Stomach (tissue), 9 donors: Measurements from ENCODE around the gene SEH1L. TPM values are rescaled to one million over a fixed set of nuclear protein-coding genes. Genes with fewer than 3 reads are reported as not detected.

Experiments used
- DNase-seq, 2 donors: peaks; one replicate each; pipeline versions ENCODE4 v3.0.0 to v3.0.0-alpha.2; 2013 to 2019
- H3K27ac ChIP-seq, 5 donors: fragments of 200-600 bp in 4 of 5; sonication (generic) in 4 of 5; one replicate each; pipeline ENCODE4 v1.5.1; 2013 to 2019; ENCODE audit warnings: mild to moderate bottlenecking in 1 of 5, moderate library complexity in 1 of 5
- H3K27me3 ChIP-seq, 3 donors: fragments of 200-600 bp; sonication (generic); one replicate each; pipeline ENCODE4 v1.5.1; 2017 to 2019; ENCODE audit warnings: mixed run types in 1 of 3
- H3K36me3 ChIP-seq, 4 donors: fragments of 200-600 bp; sonication (generic); 1 replicate in 3 of 4; 2 replicates in 1 of 4; pipeline ENCODE4 v1.5.1; 2016 to 2019
- H3K4me1 ChIP-seq, 4 donors: fragments of 200-600 bp; sonication (generic); one replicate each; pipeline ENCODE4 v1.5.1; 2016 to 2019
- H3K4me3 ChIP-seq, 4 donors: fragments of 200-600 bp; sonication (generic) in 3 of 4; one replicate each; pipeline ENCODE4 v1.5.1; 2016 to 2019; ENCODE audit warnings: mild to moderate bottlenecking in 1 of 4
- H3K9me3 ChIP-seq, 4 donors: fragments of 200-600 bp; sonication (generic); one replicate each; pipeline ENCODE4 v1.5.1; 2016 to 2019
- EP300 ChIP-seq: sonication (generic); formaldehyde crosslinking; IDR thresholded peaks from one replicate; pipeline ENCODE4 v1.6.1; 2017; ENCODE audit warnings: antibody characterized with exemption
- POLR2A ChIP-seq, 4 donors: fragments of 450-650 bp; IDR thresholded peaks; one replicate each; pipeline ENCODE4 v1.6.1; 2016; ENCODE audit warnings: antibody characterized with exemption in 4 of 4, control low read depth in 2 of 4, mild to moderate bottlenecking in 1 of 4, moderate library complexity in 1 of 4
- POLR2AphosphoS5 ChIP-seq, 3 donors: sonication (generic); formaldehyde crosslinking; IDR thresholded peaks; one replicate each; pipeline ENCODE4 v1.6.1; 2016; ENCODE audit warnings: antibody characterized with exemption in 3 of 3
- WGBS, 5 donors: extraction: QIAGEN DNeasy Blood & Tissue Kit in 3 of 5; methylation state at CpG; one replicate each; pipeline versions ENCODE4 v1.1.5 to v1.1.7; 2013 to 2018; 5-methylcytosine and 5-hydroxymethylcytosine counted together
- intact Hi-C: fragments of 100-400 bp; cut with DNase I; formaldehyde crosslinking; loops from one replicate; pipeline ENCODE4 v1.15.1; 2023; ENCODE audit warnings: low total_unique reads
- polyA plus RNA-seq, 3 donors: library from polyadenylated mRNA; stranded (reverse); fragments of 200-250 nt; gene quantifications; one replicate each; pipeline ENCODE4 v1.2.3, GENCODE V29; 2013
- total RNA-seq, 5 donors: library from RNA; depleted of rRNA; stranded (reverse); fragments of >200 nt; gene quantifications; one replicate each; pipeline versions ENCODE4 v1.1.0 to v1.2.3, GENCODE V29; 2014 to 2016
- TF ChIP-seq, protein P1 (sequence below), 7 experiments: fragments of 450-650 bp in 4 of 7; fragments of 200-600 bp in 3 of 7; sonication (generic) in 3 of 7; IDR thresholded peaks; one replicate each; pipeline ENCODE4 v1.5.1; 2016 to 2019; ENCODE audit warnings: antibody characterized with exemption in 7 of 7, control low read depth in 2 of 7, mild to moderate bottlenecking in 1 of 7
- donor health status: healthy with polysubstance abuse.
- donor health status: Bipolar disorder and iron deficiency.
- donor health status: healthy.

Gene SEH1L
- total and polyA plus RNA-seq, 8 donors, result 9.3 to 43.7 (median 18.0) TPM

DNA sequence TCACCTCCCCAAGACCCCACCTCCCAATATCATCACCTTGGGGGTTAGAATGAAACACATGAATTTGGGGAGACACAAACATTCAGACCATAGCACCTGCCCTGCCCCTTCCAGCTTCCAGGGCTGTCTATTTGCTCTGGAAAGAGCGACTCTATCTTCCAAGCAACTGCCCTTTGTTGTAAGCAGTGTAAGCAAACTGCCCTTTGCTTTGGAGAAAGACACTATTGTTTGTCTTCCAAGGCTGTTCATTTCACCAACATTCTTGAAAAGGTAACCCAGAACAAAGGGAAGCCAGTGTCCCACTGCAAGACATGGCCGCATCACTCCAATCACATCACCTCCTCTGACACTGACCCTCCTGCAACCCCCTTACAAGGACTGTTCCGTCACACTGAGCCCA, 16.9 kb upstream of the SEH1L start:
- Histone ChIP-seq H3K4me3 (no peak overlapping the region), H3K36me3 (no peaks in the 10 kb centered on the region), H3K27ac (no peak overlapping the region), H3K4me1 (peaks cover 0 to 7% (median 3%) of the 10 kb centered on the region in 4 donors), H3K9me3 (no peaks in the 10 kb centered on the region), H3K27me3 (no peaks in the 10 kb centered on the region)
- TF ChIP-seq, protein P1, sequence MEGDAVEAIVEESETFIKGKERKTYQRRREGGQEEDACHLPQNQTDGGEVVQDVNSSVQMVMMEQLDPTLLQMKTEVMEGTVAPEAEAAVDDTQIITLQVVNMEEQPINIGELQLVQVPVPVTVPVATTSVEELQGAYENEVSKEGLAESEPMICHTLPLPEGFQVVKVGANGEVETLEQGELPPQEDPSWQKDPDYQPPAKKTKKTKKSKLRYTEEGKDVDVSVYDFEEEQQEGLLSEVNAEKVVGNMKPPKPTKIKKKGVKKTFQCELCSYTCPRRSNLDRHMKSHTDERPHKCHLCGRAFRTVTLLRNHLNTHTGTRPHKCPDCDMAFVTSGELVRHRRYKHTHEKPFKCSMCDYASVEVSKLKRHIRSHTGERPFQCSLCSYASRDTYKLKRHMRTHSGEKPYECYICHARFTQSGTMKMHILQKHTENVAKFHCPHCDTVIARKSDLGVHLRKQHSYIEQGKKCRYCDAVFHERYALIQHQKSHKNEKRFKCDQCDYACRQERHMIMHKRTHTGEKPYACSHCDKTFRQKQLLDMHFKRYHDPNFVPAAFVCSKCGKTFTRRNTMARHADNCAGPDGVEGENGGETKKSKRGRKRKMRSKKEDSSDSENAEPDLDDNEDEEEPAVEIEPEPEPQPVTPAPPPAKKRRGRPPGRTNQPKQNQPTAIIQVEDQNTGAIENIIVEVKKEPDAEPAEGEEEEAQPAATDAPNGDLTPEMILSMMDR (IDR thresholded peaks at IDR 0.05), result no peak
- TF ChIP-seq EP300 (no peak), POLR2A (IDR thresholded peaks at IDR 0.05) (no peak), POLR2AphosphoS5 (IDR thresholded peaks at IDR 0.05) (no peak)
- intact Hi-C loops, result loop anchor here (5.0 kb wide), 1 partner anchor 199 kb away; no protein-coding TSS in a partner anchor
- no peak for DNase-seq
- WGBS, 5 donors, result 60 to 80% (median 74%) methylated on average over 3 of the region's 3 CpGs

DNA sequence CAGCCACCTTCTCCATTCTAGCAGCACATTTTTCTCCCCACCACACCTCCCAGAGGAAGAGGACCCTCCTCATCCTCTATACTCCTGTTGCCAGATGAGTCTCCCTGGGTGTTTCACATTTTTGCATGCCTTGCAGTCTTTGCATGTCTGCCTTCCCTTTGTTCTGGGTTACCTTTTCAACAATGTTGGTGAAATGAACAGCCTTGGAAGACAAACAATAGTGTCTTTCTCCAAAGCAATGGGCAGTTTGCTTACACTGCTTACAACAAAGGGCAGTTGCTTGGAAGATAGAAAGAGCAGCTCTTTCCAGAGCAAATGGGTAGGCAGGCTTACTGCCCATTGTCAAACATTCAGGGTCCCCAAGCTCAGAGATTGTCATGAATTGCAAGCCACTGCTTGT, 14.5 kb upstream of the SEH1L start:
- Histone ChIP-seq H3K36me3 (no peaks in the 10 kb centered on the region), H3K4me1 (peaks cover 0 to 7% (median 3%) of the 10 kb centered on the region in 4 donors), H3K4me3 (no peak overlapping the region), H3K27ac (no peak overlapping the region), H3K27me3 (no peaks in the 10 kb centered on the region), H3K9me3 (no peaks in the 10 kb centered on the region)
- intact Hi-C loops, result loop anchor here (5.0 kb wide), 1 partner anchor 201 kb away; no protein-coding TSS in a partner anchor
- TF ChIP-seq POLR2AphosphoS5 (IDR thresholded peaks at IDR 0.05), result no peak
- no peak for TF ChIP-seq EP300
- DNase-seq, result no peak

DNA sequence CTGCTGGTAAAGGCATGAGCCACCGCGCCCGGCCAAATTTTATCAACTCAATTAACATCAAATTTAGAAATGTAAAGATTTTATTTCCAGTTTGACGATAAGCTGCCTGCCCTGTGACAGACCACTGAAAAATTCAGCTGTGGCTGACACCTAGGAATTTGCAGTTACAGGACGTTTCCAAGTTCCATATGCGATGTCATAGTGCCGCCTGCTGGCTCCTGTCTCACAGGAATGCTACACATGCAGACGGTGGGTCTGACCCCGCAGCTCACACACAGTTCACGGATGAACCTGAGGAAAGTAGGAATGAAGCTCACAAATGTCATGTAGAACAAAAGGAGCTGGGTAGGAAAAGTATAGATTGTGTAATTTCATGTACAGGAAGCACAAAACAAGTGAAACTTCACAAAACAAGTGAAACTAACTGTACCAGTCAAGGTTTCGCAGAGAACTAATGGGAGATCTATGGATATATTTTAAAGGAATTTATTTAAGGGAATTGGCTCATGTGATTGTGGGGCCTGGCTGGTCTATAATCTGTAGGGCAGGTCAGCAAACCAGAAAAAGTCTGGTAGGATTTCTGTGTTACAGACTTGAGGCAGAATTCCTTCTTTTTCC, 13.2 kb upstream of the SEH1L start:
- no peaks in the 10 kb centered on the region for H3K9me3 ChIP-seq
- peaks cover 0 to 7% (median 3%) of the 10 kb centered on the region in 4 donors for H3K4me1 ChIP-seq
- H3K4me3 ChIP-seq, result no peak overlapping the region
- H3K36me3 ChIP-seq, result no peaks in the 10 kb centered on the region
- TF ChIP-seq, protein P1 (IDR thresholded peaks at IDR 0.05), result peak in 5 of 7 experiments; percentile 62 to 93 (median 82)
- TF ChIP-seq EP300 (no peak), POLR2AphosphoS5 (IDR thresholded peaks at IDR 0.05) (peak in 1 of 3 donors; percentile 40), POLR2A (IDR thresholded peaks at IDR 0.05) (no peak)
- no peaks in the 10 kb centered on the region for H3K27me3 ChIP-seq
- H3K27ac ChIP-seq, result no peak overlapping the region
- DNase-seq, result peak; percentile 83 to 94
- intact Hi-C loops, result loop anchor here (5.0 kb wide), 1 partner anchor 202 kb away; no protein-coding TSS in a partner anchor
- 21 to 28% (median 24%) methylated on average over 11 of the region's 11 CpGs for WGBS, 5 donors

DNA sequence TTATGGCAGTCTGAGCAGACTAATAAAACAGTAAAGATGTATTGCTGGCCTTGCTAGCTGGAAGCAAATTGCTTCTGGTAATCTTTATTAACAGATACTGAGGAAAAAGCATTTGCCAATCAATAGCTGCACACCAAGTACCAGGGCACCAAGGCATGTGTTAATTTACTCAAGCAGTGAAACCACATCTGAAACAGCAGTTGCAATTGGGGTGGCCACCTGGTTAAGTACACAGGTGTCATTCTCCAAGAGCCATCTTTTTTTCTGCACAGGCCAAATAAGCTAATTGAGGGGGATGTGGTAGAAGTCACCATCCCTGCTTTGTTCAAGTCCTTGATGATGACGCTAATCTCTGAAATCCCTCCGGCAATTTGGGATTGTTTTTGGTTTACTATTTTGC, 8.6 kb upstream of the SEH1L start:
- intact Hi-C loops, result no loop called here
- WGBS, 5 donors, result 89 to 96% (median 91%) methylated on average over 2 of the region's 2 CpGs
- no peak for TF ChIP-seq POLR2A (IDR thresholded peaks at IDR 0.05)
- TF ChIP-seq, protein P1 (IDR thresholded peaks at IDR 0.05), result no peak
- TF ChIP-seq EP300, result no peak
- no peak for TF ChIP-seq POLR2AphosphoS5 (IDR thresholded peaks at IDR 0.05)
- H3K4me3 ChIP-seq, result no peak overlapping the region
- H3K36me3 ChIP-seq, result no peaks in the 10 kb centered on the region
- no peak for DNase-seq
- no peak overlapping the region for H3K27ac ChIP-seq
- H3K4me1 ChIP-seq, result peaks cover 0 to 6% (median 3%) of the 10 kb centered on the region in 4 donors
- H3K9me3 ChIP-seq, result no peaks in the 10 kb centered on the region
- H3K27me3 ChIP-seq, result no peaks in the 10 kb centered on the region

DNA sequence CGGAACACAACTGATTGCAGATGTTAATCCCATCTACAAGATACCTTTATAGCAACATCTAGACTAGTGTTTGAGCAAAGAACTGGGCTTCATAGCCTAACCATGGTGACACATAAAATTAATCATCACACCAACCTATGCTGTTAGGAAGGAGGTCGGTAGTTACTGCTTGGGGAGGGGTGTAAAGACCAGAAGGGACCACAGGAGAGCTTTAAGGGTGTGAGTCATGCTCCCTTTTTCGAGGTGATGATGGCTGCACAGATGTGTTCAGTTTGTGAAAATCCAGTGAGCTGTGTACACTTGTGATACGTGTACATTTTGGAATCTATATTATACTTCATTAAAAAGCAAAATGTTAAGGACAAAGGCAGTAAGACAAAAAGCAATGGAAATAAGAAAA, 4.6 kb upstream of the SEH1L start:
- DNase-seq, result no peak
- Histone ChIP-seq H3K9me3 (no peaks in the 10 kb centered on the region), H3K4me3 (no peak overlapping the region), H3K4me1 (peaks cover 0 to 27% (median 14%) of the 10 kb centered on the region in 4 donors), H3K27me3 (no peaks in the 10 kb centered on the region), H3K36me3 (no peaks in the 10 kb centered on the region), H3K27ac (no peak overlapping the region)
- WGBS, 5 donors, result 63 to 82% (median 78%) methylated on average over 4 of the region's 4 CpGs
- TF ChIP-seq POLR2A (IDR thresholded peaks at IDR 0.05), result no peak
- TF ChIP-seq POLR2AphosphoS5 (IDR thresholded peaks at IDR 0.05), result no peak
- TF ChIP-seq EP300, result no peak
- TF ChIP-seq, protein P1 (IDR thresholded peaks at IDR 0.05), result no peak
- intact Hi-C loops, result no loop called here
